ENCODE results near the gene ANXA4.
"Not testable (repeated sequence)": the region's sequence is repeated elsewhere in the genome, so short reads cannot be mapped to it uniquely, and the experiment has no call there.

Gene ANXA4

DNA sequence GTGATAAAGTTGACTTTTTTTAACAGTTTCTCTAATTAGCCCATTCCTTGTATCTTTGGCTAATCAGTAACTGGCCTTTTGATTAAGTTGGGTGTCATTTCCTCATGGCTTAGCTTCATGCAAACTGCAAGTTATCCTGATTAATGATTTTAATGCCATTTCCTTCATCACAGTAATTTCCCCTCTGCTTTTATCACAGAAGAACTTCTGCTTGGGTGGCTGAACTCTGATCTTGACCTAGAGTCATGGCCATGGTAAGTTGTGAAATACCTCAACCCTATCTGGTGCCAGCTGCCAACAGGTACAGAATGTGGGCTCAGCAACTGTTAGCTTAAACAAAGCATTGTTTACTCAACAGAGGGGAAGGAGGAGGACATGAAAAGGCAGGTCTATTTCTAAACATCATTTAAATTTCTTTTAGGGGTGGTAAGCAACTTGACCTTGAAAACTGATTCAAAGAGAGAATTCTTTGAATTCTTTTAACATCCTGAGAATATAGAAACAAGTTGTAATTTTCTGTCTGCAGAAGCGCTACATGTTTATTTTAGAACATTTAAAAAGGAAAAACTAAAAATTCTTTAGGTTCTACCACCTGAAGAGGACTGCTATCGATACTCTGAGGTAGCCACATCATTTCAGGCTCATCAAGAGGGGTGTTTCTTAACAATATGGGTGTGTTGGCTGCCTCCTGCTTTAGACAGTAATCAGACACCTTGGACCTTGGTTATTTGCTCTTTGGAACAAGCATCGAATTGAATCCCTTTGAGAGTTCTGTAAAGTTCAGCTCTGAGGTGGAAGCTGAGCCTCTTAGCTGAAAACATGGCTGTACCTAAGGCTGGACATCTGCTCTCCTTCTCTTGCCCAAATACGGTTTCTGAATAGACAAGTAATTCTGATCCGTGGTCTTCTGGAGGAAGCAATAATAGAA lies 39.7 kb downstream of the ANXA4 start:
- DNase-seq, result peak; percentile 3

- no peak for DNase-seq
These were observed 42.3 kb downstream of the ANXA4 start for GRCh38 chr2:69784228-69784627.

DNA sequence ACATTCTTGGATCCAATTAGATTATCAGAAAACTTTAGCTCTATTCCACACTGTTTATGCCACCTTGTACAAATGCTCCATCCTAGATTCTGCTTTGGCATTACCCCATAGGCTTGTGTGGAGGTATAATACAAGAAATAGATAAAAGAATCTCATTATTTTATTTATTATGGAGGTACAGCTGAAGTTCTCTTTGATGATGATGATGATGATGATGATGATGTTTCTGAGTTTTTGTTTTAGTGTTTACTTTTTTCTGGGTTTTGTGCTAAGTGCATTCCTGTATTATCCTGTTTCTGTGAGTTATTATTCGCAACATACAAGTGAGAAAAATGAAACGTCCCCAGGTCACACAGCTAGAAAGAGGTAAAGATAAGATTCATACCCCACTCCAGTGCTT lies 43.4 kb downstream of the ANXA4 start:
- no peak for DNase-seq

GRCh38 chr2:69786052-69786560 lies 44.2 kb downstream of the ANXA4 start:
- no peak for DNase-seq

DNA sequence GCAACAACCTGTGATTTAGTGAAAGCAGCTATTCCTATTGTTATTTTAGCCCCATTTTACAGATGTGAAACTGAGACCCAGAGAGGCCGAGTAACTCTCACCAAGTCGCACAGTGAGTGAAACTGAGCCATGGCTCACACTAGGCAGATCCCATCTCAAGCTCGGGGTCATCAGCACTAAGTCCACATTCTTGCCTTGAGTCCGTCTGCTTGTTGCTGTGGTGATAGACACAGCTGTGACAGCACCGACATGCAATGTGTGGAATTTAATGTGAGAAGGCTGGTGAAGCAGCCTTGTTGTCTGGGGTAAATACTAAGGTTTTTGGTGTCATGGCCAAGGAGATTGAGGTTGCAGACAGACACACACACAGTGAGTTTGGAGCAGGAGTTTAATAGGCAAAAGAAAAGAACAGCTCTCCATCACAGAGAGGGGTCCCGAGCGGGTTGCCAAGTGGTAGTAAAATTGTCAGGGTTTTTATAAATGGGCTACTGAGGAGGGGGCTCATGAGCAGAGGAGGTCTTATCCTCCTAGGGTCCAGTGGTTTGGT lies 47.3 kb downstream of the ANXA4 start:
- DNase-seq, result no peak

GRCh38 chr2:69789772-69790600 lies 48.1 kb downstream of the ANXA4 start:
- no peak for DNase-seq

DNA sequence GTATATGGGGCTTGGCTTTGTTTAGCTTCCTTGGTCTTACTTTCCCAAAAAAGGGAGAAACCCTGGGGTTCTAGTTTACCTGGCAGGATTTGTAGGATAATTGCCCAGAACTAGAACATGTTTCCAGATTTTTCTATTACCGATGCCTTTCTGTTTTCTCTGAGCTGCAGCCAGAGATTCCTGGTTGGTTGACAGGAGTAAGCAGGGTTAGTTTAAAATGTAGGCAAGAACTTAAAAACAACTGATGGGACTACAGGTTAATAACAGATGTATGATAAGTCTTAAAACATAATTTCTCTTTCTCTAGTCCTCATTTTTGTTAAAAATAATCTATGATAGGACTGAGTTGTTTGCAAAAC lies 48.6 kb downstream of the ANXA4 start:
- no peak for DNase-seq

DNA sequence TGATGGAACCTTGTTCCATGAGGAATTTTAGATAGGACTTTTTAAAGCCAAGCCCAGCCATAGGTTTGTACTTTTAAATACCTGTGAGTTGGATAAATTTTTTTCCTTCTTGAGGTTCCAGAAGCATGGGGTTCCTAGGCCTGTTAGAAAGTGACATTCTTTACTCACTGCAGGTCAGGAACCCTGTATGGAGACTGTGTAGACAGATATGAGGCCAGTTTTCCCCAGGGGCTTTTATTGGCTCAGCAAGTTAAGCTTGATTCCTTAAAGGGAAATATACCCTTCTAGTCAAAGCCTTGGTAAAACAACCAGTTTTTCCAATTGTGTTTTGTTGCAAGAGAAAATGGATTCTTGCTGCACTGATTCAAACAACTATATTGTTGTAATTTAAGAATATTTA lies 49.1 kb downstream of the ANXA4 start:
- no peak for DNase-seq

DNA sequence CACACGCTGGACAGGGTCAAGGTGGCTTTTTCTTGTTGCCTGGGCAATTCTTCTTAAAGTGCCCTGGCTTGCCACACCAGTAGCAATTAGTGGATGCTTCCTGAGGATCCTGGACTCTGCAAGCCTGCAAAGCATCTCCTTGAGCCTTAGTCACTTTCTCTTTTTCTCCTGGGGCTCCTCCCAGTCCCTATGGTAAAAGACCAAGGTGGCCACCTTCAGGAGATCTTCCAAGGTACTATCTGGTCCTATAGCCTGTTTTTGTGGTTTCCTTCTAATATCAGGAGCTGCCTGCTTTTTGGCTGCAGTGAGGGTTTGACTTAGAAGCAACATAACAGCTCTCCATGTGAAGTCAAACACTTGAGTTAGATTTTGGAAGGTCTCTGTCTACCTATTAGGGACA lies 54.2 kb downstream of the ANXA4 start:
- DNase-seq, result no peak

DNA sequence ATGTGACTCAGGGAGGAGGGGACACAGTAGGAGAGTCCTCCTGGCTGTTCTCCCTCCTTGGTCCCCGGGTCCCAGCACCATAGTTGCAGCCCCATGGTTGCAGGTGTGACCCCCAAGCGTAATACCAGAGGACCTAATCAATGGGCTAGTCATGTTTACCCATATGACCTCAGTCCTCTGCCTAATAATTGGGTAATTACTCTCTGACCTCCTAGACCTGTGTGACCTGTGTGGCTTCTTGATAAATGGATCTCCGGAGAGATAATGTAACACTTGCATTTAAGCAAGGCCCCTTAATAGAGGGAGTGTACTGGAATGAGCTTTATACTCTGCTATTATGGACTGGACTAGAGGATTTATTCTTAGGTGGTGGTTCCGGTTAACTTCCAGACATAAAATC lies 55.3 kb downstream of the ANXA4 start:
- DNase-seq, result no peak

GRCh38 chr2:69797836-69798289 lies 55.9 kb downstream of the ANXA4 start:
- no peak for DNase-seq

DNA sequence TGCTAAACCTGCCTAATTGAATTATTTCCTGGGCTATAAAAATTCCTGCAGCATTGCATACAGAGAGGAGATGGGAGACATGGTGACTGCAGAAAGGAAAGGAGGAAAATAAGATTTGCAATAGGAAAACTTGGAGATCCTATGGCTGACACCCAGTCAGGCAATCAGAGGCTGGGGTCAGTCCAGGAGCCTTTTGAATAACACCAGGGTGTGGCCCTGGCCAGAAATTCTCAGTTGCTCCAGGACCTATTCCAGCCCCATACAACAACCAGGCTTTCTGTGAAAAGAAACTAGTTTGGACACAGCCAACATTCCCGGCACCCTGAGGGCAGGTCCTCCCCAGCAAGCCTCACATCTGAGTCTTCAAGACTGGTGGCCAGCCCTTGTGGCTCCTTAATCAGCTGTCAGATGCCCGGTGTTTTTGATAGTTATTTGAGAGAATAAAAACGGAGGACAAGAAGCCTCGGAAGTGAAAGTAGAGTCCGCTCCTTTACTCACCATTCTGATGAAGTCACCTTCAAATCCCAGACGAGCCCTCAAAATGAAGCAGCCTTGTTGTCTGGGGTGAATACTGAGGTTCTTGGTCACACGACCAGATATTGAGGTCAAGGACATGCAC lies 56.5 kb downstream of the ANXA4 start:
- no peak for DNase-seq

- DNase-seq, result no peak
These were observed 57.1 kb downstream of the ANXA4 start for GRCh38 chr2:69798909-69799526.

GRCh38 chr2:69801745-69802290 lies 59.9 kb downstream of the ANXA4 start:
- DNase-seq, result no peak

DNA sequence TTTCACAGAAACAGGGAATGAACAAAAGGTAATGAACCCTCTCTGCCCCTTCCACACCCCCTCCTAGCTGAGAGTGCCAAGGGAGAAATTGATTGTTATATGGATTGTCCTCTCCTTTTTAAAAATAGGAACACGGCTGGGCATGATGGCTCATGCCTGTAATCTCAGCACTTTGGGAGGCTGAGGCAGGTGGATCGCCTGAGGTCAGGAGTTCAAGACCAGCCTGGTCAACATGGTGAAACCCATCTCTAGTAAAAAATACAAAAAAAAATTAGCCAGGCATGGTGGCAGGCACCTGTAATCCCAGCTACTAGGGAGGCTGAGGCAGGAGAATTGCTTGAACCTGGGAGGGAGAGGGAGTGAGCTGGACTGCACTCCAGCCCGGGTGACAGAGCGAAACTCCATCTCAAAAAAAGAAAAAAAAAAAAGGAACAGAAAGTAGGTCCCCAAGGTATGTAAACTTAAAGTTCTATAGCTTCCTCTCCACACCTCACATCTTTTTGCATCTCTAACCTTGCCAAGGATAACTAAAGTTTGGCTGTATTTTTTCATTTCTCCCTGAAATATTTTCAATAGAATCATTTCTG lies 60.9 kb downstream of the ANXA4 start:
- not testable (repeated sequence) for DNase-seq

DNA sequence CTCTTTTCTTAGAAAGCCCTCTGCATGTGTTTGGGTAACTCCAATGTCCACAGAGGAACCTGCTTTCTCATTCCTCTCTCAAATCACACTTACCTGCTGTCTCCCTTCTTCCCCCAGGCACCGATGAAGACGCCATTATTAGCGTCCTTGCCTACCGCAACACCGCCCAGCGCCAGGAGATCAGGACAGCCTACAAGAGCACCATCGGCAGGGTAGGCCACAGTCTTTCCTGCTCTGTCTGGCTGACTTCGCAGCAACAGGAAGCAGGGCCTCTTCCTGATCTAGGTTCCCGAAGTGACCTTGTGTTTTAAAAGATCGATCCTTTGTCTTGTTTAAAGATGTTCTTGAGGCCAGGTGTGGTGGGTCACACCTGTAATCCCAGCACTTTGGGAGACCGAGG lies 62.5 kb downstream of the ANXA4 start:
- no peak for DNase-seq

GRCh38 chr2:69805887-69806286 lies 64.0 kb downstream of the ANXA4 start:
- no peak for DNase-seq

GRCh38 chr2:69807821-69808540 lies 66.0 kb downstream of the ANXA4 start:
- DNase-seq, result no peak

- no peak for DNase-seq
These were observed 68.6 kb downstream of the ANXA4 start for GRCh38 chr2:69810550-69810949.

GRCh38 chr2:69811018-69811417 lies 69.1 kb downstream of the ANXA4 start:
- DNase-seq, result no peak

DNA sequence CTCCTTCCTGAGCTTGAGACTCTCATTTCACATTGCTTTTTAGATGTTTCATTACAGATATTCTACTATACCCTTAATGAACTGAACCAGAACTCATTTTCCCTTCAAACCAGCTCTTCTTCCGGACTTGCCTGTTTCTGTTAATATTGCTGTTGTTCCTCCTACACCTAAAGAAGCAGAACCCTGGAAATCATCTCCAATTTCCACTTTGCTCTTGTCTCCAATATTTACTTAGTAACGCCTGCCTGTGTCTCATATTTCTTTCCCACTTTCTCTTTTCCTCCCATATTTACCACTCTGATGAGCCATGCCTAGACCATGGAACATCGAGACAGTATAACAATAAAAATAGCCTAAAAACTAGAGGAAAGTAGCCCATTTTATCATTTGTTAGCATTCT lies 69.7 kb downstream of the ANXA4 start:
- no peak for DNase-seq

Measured in SHP77 treated with DMSO at 0.1 percent for 48 hours (cell line).